Measurements from ENCODE around the gene LCA5.

DNA sequence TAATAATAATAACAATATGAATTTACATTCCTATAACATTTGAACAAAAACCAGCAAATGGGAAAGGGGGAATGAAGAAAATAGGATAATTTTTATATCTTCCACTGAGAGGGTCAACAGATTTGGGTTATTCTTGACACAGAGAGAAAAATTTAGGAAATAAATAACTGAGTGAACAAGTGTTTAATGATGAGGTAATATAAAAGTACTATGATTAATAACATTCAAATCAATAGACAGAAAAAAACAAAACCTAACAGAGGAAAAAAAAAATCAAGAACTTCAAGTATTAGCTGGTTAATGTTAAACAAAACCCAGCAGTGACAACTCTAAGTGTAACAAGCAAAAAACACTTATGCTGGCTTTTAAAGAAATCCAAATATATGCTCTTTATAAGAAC lies 66.5 kb downstream of the LCA5 start:
- TF ChIP-seq EZH2 (IDR thresholded peaks at IDR 0.05; ENCODE audit: insufficient read depth, poor library complexity, severe bottlenecking), result no peak
- no peak for TF ChIP-seq EZH2phosphoT487 (IDR thresholded peaks at IDR 0.05; ENCODE audit: insufficient read depth, low read depth)
